GM19463 (cell line): ENCODE data around the gene DDX1.

Experiments used
- ATAC-seq: cut with Tn5 transposase; IDR thresholded peaks from one replicate; pipeline ENCODE4 v1.9.1; 2021; ENCODE audit warnings: mild to moderate bottlenecking, moderate library complexity; ENCODE audit not compliant: unreplicated experiment

The DDX1 gene

GRCh38 chr2:15642815-15643500, 51.3 kb downstream of the DDX1 start:
- ATAC-seq: no peak

- ATAC-seq: no peak
Observed at GRCh38 chr2:15643791-15644585, 52.3 kb downstream of the DDX1 start.

- no peak for ATAC-seq
Observed at GRCh38 chr2:15645300-15645699, 53.6 kb downstream of the DDX1 start.

- no peak for ATAC-seq
Observed at GRCh38 chr2:15645720-15646385, 54.2 kb downstream of the DDX1 start.

- no peak for ATAC-seq
Observed at GRCh38 chr2:15646661-15647060, 55.0 kb downstream of the DDX1 start.

GRCh38 chr2:15647622-15648590, 56.2 kb downstream of the DDX1 start:
- ATAC-seq: no peak

GRCh38 chr2:15648593-15649525, 57.2 kb downstream of the DDX1 start:
- no peak for ATAC-seq

- no peak for ATAC-seq
Observed at GRCh38 chr2:15649561-15650255, 58.0 kb downstream of the DDX1 start.

GRCh38 chr2:15650616-15651366, 59.1 kb downstream of the DDX1 start:
- no peak for ATAC-seq

- no peak for ATAC-seq
Observed at GRCh38 chr2:15651367-15651727, 59.7 kb downstream of the DDX1 start.

GRCh38 chr2:15652252-15652651, 60.6 kb downstream of the DDX1 start:
- ATAC-seq: no peak

GRCh38 chr2:15652801-15653200, 61.1 kb downstream of the DDX1 start:
- ATAC-seq: no peak

- no peak for ATAC-seq
Observed at GRCh38 chr2:15653806-15654726, 62.4 kb downstream of the DDX1 start.

GRCh38 chr2:15654727-15655073, 63.0 kb downstream of the DDX1 start:
- no peak for ATAC-seq

- no peak for ATAC-seq
Observed at GRCh38 chr2:15655123-15655887, 63.6 kb downstream of the DDX1 start.

GRCh38 chr2:15656090-15656489, 64.4 kb downstream of the DDX1 start:
- ATAC-seq: no peak

GRCh38 chr2:15657759-15658158, 66.1 kb downstream of the DDX1 start:
- no peak for ATAC-seq
